Measurements from ENCODE around the gene GTF3C5.
"Not testable (repeated sequence)": the region's sequence is repeated elsewhere in the genome, so short reads cannot be mapped to it uniquely, and the experiment has no call there.

Gene GTF3C5

DNA sequence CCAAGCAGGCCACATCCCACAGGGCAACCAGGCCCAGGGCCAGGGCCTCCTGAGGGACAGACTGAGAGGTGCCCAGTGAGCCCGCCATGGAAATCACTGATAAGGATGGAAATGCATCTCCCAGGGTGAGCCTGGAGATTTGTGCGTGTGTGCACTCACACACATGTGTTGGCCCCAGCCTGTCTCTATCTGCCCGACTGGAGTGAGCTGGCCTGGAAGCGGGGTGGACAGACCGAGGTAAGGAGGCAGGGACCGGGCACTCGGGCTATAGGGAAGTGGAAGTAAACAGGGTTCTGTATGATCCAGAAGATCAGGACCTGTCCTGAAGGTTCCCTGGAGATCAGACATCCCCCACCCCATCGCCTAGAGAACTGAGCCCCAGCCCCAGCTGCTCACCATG, 34.9 kb upstream of the GTF3C5 start:
- no peak overlapping the region for H3K27ac ChIP-seq
- no peak for DNase-seq (ENCODE audit: low read depth, low spot score)

DNA sequence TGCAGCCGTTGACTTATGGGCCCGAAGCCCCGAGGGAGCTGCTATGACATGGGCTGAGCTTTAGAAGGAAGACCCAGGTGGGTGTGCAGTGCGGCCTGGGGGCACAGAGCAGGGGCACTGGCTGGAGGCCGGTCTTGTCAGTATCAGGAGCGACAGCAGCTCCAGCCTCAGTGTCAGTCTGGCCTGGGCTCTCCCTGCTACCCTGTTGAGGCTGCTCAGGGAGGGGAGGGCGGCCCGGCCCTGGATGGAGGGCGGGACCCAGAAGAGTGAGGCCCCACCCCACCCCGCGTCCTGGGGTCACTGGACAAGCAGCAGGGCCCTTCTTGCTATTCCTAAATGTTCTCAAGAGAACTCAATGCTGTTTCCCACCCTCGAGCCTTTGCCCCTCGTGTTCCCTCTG, 34.3 kb upstream of the GTF3C5 start:
- no peak overlapping the region for H3K27ac ChIP-seq
- no peak for DNase-seq (ENCODE audit: low read depth, low spot score)

DNA sequence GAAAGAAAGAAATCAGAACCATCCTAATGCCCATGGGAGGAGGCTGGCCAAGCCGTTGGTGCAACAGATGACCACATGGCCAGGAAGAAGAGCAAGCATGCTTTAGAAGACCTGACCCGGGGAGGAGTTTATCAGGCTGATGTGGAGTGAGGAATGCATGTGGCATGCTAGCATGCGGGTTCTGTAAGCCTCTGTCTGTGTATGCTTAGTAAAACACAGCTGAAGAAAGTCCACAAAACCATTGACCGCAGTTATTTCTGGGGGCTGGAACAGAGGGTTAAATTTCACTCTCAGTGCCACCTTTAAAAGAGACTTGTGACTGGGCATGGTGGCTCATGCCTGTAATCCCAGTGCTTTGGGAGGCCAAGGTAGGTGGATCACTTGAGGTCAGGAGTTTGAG, 33.2 kb upstream of the GTF3C5 start:
- no peak for DNase-seq (ENCODE audit: low read depth, low spot score)
- H3K27ac ChIP-seq = no peak overlapping the region

DNA sequence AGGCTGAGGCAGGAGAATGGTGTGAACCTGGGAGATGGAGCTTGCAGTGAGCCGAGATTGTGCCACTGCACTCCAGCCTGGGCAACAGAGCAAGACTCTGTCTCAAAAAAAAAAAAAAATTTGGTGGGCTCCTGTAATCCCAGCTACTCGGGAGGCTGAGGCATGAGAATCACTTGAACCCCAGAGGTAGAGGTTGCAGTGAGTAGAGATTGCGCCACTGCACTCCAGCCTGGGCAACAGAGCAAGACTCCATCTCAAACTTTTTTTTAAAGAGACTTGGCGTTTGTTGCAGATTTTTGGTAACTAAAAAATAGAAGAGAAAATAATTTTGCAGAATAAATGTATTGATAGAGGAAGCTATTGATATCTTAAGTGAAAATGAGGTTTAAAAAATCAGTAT, 32.6 kb upstream of the GTF3C5 start:
- DNase-seq (ENCODE audit: low read depth, low spot score) = not testable (repeated sequence)

DNA sequence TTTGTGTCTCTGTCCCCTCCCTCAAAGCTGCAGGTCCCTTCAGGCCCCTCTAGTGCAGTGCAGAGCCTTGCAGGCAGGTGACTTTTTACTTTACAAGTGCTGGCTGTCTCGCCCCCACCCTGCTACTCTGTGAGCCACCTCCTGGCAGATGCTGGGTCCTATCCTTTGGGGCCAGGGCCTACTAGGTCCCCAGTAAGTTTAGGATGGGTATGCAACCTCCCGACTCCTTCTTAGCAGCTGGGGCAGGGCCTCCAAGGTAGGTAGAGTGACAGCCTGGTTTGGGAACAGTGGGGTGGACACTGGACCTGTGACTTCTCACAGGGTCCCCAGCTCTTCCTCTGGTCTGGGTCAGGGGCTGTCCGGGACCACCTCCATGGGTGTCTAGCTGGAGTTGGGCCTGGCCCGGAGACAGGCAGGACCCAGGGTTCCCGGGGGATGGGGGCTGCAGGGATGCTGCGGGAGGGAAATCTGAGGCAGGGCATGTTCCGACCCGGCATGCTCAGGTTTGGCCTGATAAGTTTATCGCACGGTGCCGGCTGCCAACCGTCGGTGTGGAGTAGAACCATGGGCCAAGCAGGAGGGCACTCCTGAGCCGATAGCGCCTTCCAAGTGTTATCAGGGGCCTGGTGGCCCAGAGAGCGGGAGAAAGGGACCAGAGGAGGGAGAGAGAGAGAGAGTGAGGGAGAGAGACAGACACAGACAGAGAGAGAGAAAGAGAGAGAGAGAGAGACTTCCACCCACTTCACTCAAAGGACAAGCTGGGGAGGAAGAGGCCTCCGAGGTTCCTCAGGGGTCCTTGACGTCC, 31.8 kb upstream of the GTF3C5 start:
- no peak overlapping the region for H3K27ac ChIP-seq
- no peak for DNase-seq (ENCODE audit: low read depth, low spot score)

More for the DNA sequence above, 32.6 kb upstream of the GTF3C5 start:
- not testable (repeated sequence) for H3K27ac ChIP-seq

DNA sequence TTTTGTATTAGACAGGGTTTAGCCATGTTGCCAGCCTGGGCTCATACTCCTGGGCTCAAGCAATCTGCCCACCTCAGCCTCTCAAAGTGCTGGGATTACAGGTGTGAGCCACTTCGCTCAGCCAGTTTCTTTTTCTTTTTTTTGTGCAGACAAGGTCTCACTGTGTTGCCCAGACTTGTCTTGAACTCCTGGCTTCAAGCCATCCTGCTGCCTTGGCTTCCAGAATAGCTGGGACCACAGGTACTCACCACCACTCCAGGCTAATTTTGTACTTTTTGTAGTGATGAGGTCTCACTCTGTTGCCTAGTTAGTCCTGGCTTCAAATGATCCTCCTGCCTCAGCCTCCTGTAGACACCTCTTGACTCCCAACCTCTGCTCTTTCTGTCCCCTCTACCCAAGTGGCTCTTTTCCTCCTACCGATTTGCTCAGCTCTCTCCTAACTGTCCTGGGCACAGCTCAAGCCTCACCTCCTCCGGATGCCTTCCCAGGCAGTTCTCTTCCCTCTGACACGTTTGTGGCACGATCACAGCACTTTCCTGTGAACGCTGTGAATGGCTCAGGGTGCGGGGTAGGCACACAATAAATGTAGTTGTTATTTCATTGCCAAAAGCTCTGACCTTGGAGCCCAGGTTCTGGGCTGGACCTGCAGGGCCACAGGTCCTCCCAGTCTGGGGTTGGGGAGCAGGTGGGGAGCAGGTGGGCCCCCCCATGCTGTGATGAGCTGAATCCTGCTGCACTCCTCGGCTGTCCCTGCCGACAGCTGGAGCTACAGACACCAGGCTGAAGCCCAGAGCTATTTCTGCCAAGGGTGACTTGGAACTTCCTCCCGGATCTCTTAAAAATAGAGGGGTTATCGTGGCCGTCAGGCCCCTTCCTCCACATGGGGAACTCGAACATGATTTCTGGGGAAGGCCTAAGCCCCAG, 28.4 kb upstream of the GTF3C5 start:
- H3K27ac ChIP-seq = no peak overlapping the region
- DNase-seq (ENCODE audit: low read depth, low spot score) = peak; percentile 50

DNA sequence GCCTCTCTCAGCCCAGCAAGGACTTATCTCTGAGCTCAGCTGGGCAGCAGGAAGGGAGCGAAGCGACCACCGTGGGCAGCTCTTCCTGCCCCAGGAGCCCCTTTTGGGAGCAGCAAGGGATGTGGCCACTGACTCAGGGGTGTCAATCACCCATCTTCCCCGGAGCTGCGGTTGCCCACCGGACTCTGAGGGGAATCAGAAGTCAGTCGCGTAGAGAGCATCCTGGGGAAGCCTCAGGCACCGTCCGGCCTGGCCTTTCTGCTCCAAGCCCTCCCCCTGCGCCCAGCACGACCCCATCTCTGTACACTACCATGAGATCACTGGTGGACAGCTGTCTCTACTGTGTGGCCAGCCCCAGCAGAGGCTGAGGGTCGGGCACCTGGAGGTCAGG, 27.7 kb upstream of the GTF3C5 start:
- DNase-seq (ENCODE audit: low read depth, low spot score) = no peak
- no peak overlapping the region for H3K27ac ChIP-seq

DNA sequence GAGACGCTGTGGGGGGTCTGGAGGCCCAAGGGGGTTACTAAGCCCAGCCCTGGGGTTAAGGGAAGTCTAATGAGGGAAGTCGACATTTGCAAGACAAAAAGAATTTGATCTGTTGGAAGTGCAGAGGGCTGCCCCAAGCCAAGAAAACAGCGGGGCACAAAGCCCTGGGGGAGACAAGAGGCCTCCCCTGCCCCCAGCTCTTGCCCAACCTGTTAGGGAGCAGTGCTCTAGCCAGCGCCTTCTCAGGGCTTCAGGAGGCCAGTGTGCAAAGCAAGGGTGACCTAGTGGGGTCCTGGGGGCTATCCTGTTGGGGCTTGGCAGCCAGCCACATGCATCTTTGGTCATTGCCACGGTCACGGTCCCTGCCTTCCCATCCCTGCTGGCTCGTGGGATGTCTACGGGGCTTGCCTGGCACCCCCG, 27.1 kb upstream of the GTF3C5 start:
- DNase-seq (ENCODE audit: low read depth, low spot score) = no peak

DNA sequence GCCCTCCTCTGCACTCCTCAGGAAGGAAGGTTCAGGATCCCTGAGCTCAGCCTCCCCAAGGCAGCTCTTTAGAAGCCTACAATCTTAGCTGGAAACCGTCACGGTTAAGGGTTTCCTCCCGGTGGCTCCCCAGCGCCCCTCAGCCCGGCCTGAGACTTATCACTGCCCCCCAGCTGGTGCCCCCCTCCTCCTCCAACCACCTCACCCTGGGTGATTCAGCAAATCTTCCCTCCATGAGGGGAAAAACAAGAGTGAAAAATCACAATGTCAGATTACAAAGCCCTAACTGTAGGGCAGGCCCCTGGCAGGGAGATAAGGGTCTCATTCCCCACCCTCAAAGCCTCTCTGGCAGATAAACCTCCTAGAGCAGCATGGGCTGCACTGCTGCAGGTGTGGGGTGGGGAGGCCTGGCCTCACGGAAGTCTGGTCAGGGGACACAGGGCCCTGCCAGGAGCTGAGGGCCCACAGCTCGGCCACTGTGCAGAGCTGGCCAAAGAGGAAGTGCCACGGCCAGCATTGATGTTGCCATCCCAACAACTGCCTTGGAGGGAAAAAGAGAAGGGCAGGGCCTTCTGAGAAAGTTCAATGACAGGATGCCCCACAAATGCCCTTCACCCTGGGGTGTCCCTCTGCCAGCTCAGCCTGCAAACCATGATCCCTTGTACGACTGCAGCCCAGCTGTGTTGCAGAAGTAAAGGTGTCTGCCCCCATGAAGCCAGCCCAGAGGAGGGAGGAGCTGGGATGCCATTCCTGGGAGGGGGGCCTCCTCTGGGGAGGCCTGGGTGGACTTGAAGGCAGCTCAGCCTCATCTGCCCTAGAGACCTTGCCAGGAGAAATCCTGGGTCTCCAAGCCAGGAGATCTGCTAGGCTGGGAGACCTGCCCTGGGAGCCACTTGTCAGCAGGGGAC, 26.5 kb upstream of the GTF3C5 start:
- no peak overlapping the region for H3K27ac ChIP-seq
- no peak for DNase-seq (ENCODE audit: low read depth, low spot score)

More for the DNA sequence above, 27.1 kb upstream of the GTF3C5 start:
- H3K27ac ChIP-seq = no peak overlapping the region

DNA sequence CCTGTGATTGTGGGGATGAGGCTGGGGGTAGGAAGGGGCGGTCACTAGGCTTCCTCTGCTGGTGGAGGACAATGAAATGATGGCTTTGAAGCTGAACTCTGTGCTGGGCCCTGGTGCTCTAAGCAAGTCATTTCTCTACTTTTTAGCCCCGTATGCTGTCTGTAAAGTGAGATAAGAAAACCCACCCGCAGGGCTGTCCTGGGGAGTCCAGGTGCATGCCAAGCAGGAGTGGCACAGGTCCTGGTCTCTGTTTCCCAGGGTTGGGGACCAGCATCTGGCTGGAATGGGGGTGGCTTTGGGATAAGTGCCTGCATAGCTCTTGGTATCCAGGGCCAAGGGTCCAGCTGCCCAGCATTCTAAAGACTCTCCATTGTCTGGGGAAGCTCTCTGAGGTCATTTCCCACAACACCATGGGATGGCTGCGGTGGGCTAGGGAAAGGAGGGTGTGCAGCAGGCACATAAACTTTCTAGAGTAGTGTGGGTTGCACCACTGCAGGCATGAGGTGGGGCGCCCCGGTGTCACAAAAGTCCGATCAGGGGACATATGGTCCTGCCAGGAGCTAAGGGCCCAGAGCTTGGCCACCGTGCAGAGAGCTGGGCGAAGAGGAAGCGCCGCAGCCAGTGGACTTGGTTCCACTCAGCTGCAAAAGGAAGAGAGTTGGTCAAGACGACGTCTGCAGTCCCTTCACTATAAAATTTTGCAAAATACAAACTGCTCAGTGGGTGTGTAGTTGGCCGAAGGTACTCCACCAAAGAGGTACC, 25.6 kb upstream of the GTF3C5 start:
- H3K27ac ChIP-seq = no peak overlapping the region
- no peak for DNase-seq (ENCODE audit: low read depth, low spot score)

DNA sequence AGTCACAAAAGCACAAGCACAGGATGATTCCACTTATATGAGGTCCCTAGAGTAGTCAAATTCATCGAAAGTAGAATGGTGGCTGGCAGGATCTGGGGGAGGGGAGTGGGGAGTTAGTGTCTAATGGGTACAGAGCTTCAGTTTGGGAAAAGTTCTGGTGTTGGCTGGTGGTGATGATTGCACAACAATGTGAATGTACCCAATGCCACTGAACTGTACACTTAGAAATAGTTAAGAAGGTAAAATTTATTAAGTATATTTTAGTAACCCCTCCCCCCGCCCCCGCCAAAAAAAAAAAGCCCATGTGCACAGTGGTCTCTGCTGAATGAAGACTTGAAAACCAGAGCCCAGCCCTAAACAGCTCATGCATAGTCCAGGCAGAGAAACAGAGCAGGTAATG, 24.8 kb upstream of the GTF3C5 start:
- no peak overlapping the region for H3K27ac ChIP-seq
- DNase-seq (ENCODE audit: low read depth, low spot score) = no peak

DNA sequence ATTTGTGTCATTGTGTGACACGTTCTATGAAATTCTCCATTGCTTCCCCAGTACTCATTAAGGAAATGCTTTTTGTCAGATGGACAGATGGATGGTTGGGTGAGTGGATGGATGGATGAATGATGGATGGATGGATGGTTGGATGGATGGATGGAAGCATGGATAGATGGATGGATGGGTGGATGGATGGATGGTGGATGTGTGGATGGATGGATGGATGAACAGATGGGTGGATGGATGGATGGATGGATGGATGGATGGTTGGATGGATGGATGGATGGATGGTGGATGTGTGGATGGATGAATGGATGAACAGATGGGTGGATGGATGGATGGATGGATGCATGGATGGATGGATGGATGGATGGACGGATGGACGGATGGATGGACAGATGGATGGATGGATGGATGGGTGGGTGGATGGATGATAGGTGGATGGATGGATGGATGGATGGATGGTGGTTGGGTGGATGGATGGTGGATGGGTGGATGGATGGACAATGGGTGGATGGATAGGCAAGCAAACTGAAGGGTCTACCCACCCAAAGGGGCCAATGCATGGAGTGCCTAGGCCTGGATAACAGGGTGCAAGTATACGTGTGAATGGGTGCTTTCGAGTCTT, 24.0 kb upstream of the GTF3C5 start:
- H3K27ac ChIP-seq = no peak overlapping the region
- no peak for DNase-seq (ENCODE audit: low read depth, low spot score)

DNA sequence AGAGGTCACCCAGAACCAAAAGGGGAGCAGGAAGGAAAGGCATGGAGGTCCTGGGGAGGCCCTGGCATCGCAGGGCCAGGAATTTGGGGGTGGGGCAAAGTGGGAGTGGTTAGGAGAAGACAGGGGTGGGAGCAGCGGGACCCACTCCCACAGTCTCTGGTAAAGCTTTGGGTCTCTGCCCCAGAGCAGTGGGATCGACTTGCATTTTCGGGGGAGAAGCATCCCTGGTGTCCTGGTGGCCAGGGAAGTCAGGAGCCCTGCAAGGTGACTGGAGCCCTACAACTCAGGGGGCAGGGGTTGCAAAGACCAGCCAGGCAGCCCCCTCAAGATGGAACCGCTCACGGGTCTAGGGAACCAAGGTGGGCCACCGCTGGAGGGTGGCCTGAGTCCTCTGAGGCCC, 22.4 kb upstream of the GTF3C5 start:
- no peak for DNase-seq (ENCODE audit: low read depth, low spot score)
- no peak overlapping the region for H3K27ac ChIP-seq

DNA sequence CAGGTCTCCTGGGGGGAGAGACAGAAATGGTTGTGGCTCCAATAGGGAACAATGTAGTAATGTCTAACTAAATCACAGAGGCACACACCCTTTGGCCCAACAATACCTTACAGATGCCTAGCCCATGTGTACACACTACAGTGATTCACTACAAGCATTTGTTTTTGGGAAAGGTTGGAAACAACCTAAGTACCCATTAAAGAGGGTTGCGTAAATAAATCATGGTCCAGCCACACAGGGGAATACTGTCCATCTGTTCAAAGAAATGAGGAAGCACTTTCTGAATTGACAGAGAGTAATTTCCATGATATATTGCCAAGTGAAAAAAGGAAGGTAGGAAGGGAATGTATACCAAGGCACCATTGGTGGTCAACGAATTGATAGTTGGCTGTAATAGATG, 22.0 kb upstream of the GTF3C5 start:
- H3K27ac ChIP-seq = no peak overlapping the region
- peak; percentile 50 for DNase-seq (ENCODE audit: low read depth, low spot score)

DNA sequence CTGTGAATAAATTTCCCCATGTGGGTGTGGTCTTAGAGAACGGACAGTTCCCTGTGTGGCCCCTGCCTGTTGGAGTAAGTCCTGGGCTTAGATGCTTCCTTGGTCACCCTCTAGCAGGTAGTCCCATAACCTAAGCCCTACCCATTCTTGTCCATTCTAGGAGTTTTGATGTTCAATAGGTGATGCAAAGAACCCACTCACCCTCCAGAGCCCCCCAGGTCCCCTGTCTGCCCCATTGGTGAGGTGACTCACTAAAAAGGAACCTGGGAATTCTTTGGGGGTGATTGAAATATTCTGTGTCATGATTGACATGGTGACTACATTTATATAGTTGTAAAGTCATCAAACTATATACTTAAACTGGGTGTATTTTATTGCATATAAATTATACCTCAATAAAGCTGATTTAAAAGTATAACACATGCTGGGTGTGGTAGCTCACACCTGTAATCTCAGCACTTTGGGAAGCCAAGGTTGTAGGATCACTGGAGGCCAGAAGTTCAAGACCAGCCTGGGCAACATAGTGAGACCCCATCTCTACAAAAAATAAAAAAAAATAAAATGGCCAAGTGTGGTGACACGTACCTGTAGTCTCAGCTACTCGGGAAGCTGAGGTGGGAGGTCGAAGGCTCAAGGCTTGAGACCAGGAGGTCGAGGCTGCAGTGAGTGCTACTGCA, 20.8 kb upstream of the GTF3C5 start:
- no peak overlapping the region for H3K27ac ChIP-seq
- no peak for DNase-seq (ENCODE audit: low read depth, low spot score)

DNA sequence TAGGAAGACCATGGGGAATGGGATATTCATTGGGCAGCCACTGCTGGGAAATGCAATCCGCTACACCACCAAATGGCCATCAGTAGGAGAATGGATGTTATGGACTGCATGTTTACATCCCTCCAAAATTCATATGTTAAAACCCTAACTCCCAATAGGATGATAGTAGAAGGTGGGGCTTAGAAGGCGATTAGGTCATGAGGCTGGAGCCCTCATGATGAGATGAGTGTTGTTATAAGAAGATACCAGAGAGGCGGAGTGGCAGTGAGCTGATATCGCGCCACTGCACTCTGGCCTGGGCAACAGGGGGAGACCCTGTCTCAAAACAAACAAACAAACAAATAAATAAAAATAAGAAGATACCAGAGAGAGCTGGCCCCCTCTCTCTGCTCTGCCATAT, 16.1 kb upstream of the GTF3C5 start:
- DNase-seq (ENCODE audit: low read depth, low spot score) = no peak
- H3K27ac ChIP-seq = no peak overlapping the region

DNA sequence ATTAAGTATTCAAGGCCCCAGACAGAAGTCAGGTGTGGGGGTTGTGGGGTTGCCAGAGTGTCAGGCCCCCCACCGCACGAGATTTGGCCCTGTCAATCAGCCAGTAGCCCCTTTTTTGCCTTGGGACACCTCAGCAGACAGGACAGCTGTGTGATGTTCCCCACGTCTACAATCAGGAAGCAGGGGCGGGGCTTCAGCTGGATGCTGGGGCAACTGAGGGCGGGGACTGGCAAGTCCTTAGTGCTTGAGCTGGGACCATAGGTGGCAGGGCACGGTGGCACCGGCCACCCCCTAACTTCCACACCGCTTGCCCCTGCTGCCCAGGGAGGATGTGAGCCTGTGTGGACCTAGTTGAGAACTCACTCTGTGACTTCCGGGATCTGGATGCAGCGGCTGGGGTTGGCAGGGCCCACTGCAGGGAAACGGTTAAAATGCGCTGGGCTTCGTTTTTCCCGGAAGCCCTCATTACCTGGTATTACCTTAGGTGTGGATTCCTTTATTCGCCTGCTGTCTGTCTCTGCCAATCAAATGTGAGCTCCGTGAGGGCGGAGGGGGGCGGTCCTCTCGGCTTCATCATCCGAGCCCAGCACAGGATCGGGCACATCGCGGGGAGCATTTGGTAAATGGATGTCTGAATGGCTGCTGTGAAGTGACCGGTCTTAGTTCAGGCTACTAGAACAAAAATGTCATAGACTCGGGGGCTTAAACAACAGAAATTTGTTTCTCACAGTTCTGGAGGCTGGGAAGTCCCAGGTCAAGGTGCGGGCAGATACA, 7.5 kb upstream of the GTF3C5 start:
- DNase-seq (ENCODE audit: low read depth, low spot score) = no peak

DNA sequence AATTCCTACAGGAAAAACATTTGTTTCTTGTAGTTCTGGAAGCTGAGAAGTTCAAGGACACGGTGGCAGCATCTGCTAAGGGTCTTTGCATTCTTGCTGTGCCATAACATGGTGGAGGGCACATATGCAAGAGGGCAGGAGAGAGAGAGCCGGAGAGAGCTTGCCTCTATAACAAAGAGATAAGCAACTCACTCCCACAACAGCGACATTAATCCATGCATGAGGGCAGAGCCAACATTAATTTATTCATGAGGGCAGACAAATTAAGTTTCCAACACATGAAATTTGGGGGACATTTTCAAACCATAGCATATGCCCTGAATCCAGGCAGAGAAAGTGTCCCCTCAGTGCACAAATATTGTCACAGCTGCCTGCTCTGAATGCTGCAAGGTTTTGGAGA, 4.4 kb upstream of the GTF3C5 start:
- no peak for DNase-seq (ENCODE audit: low read depth, low spot score)
- H3K27ac ChIP-seq = no peak overlapping the region

More for the DNA sequence above, 7.5 kb upstream of the GTF3C5 start:
- no peak overlapping the region for H3K27ac ChIP-seq

Data from epithelial cell of prostate (primary cell).